RCC 7860 (cell line): ENCODE data around the gene CNTFR.

Experiments used
- DNase-seq: peaks from one replicate; pipeline ENCODE4 v3.0.0-alpha.2; 2015; ENCODE audit warnings: low spot score
- FAIRE-seq: peaks from 2 replicates; lab custom pipeline; 2012; peaks lifted over from hg19 to GRCh38; lab: Jason Lieb, UNC

CNTFR gene

DNA sequence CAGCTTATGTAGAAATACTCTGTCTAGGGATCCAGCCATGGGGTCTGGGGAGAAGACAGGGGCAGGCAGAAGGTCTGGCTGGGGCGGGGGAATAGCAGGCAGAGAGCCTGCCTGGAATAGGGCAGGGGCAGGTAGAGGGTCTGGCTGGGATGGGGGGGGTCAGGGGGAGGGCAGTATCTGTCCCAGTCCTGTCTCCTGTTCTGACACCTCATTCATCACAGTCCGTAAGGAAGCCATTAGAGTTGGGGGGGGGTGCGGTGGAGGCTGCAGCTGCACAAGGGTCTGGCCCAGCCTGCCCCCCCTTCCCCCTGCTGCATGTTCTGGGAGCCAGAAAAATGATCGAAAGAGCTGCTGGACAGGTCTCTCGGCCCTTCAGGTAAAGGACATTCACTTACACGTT is 32.6 kb downstream of the CNTFR start:
- FAIRE-seq: no peak
- no peak for DNase-seq

DNA sequence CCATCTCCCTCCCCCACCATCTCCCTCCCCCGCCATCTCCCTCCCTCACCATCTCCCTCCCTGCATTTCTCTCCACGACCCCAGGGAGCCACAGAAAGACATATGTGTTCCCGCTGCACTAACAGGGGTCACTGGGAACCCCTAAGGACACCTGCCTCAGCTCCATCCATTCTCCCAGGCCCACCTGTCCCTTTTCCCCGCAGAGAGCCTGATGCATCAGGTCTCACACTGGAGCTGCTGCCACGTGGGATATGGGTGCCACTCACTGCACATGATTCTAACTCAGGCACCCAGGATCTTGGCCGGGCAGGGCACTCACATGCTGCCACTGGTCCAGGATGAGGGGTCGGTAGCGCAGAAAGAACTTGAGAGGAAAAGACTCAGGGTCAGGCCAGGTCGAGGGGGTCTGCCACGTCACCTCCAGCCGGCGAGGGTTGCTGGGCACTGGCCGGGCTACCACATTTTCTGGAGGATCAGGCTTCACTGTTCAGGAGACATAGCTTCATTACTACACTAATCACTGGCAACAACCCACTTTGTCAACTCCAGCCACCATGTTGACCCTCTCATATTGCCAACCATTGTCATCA is 33.5 kb downstream of the CNTFR start:
- no peak for FAIRE-seq
- DNase-seq: no peak

DNA sequence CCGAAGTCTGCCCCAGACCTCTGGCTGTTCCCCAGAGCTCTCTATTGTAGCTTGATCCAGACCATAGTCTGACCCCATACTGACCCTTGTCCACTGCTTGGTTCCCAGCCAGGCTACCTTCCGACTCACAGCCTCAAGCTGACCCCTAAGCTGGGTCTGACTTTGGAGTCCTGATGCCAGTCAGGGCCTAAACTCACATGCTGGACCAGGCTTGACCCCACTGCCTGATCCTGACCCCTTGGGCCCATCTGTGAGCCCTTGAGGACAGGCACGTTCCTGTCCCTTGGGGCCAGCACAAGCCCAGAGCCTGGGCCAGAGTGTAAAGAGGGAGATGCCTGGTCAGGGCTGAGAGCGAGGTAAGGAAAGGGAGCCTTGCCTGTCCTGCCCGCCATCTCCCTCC is 34.0 kb downstream of the CNTFR start:
- DNase-seq (no peak), FAIRE-seq (no peak)

DNA sequence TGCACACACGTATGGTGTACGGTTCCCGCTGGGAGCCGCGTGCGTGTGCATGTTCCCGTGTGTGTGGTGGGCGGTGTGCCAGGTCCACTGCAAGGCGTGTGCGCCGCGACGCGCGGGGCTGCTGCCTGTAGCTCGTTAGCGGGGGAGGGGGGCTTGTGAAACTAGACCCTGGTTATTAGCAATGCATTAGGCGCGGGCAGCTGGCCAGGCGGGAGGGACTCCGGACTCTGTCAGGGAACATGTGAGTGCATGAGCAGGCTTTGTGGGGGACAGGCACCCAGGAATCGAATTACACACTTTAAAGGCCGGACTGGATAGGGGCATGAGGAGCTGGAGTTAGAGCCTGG is 34.5 kb downstream of the CNTFR start:
- DNase-seq: no peak

DNA sequence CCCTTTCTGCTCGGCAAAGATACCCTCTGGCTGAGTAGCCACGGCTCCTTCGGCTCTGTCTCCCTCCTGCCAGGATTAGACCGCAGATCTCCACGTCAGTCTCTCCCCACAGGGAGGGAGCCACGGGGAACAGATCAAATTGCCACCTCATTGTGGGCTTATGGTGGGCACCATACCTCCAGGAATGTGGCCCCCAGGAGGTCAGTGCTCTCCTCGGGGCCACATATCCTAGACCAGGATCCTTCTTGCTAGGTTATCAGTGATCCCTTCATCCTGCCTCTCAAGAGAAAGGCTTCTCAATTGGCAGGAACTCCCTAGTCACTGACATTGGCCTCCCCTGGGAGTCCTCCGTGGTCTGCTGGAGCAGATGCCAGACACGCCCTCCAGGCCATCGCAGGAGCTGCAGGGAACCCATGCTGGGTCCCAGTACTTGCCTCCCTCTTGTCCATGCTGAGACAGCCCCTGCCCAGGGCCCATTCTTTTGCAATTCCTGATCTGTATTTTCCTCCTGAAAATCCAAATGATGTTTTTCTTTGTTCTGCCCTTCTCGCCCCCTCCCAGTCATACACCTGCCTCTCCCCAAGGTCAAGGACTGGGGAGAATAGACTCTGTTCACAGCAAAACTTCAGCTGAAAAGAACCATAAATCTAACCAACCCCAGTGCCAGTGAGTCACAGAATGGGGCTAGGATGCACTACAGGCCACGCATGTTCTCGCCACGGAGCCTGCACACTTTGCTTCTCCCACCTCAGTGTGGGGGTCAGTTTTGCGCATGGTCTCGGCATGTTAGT is 35.1 kb downstream of the CNTFR start:
- FAIRE-seq: no peak
- no peak for DNase-seq

More for the DNA sequence above, 34.5 kb downstream of the CNTFR start:
- no peak for FAIRE-seq

DNA sequence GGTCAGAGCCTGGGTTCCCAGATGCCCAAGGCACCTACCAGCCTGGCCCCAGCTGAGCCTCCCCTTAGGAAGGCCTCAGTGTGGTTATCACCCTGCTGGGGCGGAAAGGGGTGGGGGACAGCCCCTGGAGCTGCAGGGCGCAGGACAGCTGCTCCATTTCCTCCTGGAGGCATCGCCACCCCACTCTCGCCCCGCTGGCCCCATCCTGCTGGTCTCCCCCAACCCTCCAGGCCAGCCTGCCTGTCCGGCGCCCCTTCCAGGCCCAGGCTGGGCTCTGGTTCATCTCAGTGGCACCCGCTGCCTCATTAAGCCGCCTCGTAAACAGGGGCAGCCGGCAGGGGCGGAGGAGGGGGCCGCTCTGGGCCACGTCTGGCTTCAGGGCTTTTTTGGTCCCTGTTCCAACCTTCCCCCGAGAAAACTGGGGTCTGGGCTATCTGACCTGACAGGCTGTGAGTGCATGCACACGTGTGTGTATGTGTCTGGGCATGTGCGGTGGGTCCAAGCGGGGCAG is 36.0 kb downstream of the CNTFR start:
- DNase-seq (no peak), FAIRE-seq (no peak)

DNA sequence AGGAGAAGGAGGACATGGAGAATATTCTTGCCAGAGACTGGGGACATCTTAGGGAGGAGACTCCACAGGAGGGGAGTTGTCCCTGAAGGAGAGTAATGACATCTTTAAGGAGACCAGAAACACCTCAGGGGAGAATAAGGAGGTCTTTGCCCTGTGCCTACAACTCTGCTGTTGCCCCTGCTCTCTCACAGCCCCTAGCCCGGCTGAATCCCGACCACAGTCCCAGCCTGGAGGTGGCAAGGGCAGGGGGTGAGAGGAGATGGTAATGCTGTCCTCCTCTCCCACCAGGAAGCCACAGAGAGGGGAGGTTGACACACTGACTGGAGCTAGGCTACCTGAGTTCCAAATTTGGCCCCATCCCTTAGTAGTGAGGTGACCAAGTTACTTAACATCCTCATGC is 36.5 kb downstream of the CNTFR start:
- no peak for FAIRE-seq
- no peak for DNase-seq

DNA sequence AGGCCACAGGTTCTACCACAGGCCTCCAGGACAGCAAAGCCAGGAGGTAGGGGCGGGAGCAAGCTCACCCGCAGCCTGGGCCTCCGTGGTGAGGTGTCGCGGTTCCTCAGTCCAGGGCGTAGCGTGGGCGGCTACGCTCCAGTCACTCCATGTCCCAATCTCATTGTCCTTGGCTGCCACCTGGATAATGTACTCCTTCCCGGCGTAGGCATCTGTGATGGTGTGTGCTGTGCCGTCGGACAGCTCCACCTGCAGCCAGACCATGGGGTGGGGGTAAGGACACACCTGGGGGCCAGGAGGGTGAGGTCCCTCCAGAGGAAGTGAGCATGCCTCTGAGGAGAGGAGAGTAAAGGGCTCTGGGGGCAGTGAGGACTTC is 36.9 kb downstream of the CNTFR start:
- no peak for DNase-seq
- no peak for FAIRE-seq

DNA sequence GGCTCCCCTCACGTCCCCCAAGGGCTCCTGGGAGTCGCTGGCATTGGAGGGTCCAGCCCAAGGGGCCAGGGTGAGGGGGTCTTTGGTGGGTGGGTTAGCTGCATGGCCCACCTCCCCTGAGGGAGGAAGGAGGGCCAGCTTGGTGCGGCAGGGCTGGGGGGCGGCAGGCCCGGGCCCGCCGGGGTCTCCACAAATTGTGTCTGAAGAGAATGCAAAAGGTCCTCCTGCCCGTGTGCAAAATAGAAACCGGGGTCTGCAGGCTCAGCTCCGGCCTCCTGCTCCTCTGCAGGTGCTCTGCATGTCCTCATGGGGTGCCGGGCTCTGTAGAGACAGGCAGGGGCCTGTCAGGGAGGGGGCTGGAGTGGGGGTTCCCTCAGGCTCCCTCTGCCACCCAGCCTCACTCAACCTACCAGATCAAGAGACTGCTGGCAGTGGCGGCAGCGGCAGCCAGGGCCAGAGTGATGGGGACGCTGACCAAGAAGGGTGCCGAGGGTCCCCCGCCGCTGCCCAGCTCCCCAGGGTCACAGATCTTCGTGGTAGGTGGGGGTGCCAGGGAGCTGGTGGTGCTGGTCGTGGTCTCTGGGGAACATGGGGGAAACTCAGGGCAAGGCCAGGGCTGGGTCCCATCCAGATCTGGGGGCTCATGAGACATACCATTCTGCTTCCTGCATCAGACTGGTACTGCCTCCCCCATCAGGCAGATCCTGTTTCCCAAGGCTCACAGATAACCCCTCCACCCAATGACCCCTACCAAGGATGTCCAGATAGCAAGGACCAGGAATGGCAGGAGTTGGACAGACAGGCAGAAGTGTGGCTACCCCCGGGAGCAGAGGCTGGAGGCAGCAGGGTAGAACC is 37.5 kb downstream of the CNTFR start:
- FAIRE-seq (no peak), DNase-seq (no peak)

DNA sequence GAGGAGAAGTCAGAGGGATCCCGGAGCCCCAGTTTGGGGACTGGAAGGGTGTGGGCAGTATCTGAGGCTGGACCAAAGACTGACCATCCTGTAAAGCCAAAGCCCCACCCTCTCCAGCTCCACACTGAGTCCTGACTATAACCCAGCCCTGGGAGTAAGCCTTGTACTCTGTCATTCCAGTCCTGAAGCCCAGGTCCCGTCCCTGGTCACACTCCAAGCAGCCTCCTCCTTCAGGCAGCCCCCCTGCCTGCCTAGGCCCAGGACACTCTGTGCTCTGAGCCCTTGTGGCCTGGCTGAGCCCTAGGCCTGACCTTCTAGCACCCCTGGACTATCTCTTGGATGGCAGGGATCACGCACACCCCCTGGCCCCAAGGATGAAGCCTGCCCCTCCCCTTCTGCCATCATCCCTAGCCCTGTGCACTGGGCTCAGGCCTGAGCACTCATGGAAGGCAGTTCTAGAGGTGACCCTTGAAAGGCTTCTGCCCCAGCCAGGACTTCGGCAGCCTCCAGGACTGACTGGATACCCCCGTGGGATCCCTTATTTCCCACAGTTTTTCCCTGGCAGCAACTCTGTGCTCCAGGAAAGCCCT is 38.7 kb downstream of the CNTFR start:
- DNase-seq (no peak), FAIRE-seq (no peak)

DNA sequence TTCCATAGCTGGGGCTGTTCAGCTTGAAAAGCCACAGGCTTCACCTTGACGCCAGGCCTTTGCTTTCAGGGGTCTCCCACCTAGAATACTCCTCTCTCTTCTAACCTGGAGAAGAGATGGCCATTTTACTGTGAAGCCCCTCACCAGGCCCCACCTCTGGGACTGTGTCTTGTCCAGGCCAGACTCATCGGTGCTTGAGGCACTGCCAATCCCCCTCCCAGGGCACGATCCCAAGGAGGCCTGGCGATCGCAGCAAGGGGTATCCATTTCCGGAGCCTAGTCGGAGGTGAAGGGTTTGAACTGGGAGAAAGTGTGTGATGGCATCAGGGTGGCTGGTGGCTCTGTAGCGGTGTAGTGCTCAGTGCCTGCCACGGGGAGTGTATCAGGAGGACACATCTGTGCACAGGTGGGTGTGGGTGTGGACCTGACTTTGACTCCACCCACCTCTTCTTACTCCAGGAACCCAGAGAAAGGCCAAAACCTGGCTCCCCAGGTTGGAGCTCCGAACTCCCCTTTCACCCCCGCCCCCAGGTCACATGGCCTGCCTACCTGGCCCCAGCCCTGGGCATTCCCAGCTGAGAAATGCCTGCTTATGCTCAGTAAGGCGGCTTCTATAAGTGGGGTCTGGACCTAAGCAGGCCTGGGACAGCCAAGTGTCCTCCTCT is 39.4 kb downstream of the CNTFR start:
- no peak for FAIRE-seq
- DNase-seq: no peak

DNA sequence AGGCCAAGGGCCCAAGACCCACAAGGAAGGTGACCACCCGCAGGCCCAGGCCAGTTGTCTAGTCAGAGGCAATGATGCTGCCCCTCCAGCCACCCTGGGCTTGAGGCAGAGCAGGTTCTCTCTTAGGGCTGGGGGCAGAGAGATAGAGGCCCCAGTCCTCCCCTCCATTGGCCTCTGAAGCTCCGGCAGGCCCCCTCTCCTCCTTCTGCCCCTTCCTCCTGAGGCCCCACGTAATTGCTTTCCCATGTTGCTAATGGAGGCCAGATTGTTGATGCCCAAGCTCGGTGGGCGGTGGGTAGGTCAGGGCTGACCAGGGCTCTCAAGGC is 40.2 kb downstream of the CNTFR start:
- DNase-seq: no peak
- no peak for FAIRE-seq

DNA sequence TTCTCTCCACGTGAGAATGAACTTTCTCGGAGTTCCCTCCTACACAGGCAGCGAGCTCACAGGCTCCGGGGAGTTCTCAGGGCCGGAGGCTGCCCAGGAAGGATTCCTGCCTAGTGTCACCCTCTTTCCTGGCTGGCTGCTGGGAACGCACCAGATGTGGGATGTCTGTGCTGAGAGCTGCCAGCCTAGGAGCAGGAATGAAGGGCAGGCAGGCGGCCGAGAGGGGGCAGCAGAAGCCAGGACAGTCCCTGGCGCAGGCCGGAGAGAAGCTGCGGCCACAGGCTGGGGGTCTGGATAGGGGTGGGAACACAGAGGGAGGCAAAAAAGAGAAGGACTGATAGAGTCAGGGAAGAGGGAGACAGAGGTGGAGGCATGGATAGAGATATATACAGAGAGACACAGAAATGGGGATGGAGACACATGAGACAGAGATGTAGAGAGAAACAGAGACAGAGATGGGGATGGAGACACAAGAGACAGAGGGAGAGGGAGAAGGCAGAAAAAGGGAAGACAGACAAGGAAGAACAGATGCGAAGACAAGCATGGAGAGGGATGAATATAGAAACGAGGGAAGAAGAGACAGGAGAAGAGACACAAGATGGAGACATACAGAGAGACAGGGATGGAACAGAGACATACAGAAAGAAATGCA is 41.4 kb downstream of the CNTFR start:
- DNase-seq (peak; percentile 14), FAIRE-seq (no peak)

DNA sequence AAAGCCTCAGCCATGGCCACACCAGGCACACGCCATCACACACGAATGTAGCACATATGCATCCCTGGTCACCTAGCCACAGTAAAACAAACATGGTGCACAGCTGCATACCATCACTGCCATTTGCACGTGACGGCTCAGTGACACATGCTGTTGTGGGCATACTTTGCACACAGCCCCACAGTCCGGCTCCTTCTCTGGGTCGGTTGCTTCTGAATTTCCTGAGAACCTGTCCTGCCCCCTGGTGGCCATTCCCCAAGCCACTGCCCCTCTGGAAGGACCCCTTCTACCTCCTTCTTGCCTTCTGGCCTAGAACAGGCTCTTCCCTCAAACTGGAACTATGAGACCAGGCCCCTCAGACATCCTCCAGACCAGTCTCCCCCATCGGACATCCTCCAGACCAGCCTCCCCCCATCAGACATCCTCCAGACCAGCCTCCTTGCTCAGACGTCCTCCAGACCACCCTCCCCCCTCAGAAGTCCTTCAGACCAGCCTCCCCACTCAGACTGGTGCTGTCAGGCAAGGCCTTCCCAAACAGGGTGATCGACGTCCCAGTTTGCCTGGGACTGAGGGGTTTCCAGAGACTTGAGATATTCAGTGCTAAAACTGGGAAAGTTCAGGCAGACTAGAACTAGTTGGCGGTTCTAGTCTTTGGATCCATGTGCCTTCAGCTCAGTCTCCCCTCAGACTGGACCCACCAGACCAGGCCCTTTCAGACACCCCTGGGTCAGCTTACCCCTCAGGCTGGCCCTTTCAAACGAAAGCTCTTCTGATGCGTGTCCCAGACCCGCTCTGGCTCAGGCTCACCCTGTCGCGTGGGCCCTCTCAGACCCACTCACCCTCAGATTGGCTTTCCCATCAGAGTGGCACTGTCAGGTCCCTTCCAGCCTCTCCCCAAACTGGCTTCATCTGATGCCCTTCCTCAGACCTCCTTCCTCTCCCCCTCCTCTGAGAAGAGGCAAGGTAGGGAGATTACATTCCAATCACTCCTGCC is 42.4 kb downstream of the CNTFR start:
- DNase-seq (peak; percentile 38), FAIRE-seq (no peak)

DNA sequence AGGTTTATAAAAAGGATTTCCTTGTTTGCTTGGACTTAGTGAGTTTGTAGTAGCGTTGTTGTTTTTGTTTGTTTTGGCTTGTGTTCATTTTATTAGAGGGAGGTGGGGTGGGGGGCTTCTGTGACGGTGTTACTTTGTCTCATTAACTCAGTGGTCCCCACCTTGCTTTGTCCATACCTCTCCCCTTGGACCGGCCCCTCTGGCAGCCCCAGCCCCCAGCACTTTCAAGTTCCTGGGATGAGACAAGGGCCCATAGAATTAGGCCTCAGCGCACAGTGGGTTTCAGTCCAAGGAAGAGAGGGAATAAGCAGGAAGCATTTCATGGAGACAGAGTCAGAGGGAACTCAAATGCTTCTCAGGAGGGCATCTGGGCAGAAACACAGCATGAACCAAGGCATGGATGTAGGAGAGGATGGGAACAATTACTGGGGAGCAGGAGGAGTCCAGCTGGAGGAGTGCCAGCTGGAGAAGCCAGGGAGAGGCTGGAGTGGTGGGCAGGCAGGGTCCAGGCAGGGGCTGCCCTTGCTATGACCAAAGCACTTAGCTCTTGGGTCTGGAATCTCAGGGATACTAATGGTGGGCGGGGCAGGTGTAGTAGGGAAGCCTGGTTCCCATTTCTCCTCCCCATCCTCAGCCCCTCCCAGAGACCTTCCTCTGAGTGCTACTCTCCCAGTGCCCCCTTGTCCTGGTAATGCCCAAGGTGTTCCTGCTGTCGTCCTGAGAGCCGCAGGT is 43.3 kb downstream of the CNTFR start:
- DNase-seq (no peak), FAIRE-seq (no peak)

DNA sequence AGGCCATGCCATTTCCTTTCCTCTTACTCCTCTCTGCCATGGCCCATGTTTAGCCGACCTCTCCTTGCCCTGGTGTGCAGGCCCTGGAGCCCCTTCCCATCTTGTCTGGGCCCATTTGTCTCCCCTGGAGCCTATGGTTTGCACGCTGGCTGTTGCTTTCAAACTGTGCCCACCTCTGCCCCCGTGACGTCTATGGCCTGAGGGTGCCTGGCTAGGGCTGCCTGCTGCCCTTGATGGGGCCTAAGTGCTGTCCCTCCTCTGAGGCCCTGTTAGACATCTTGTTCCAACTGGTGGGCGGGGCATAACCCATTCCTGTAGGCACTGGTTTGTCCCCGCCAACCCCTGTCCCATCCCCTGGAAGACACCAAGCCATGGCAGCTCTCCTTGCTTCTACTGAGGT is 44.0 kb downstream of the CNTFR start:
- DNase-seq (no peak), FAIRE-seq (no peak)

DNA sequence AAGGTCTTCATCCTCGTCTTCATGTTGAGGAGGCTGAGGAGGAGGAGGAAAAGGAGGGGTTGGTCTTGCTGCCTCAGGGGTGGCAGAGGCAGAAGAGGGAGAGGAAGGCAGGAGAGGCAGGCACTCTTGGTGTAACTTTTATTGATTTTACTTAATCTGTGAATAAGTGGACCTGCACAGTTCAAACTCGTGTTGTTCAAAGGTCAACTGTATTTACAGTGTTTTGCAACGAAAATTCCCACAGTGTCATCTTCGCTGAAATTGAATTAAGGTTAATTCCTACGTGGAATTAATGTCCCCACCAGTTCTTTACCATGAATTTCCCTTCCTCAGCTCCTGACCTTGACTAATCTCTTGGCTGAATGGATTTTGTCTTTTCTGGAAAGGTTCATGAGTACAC is 45.5 kb downstream of the CNTFR start:
- FAIRE-seq (no peak), DNase-seq (no peak)

DNA sequence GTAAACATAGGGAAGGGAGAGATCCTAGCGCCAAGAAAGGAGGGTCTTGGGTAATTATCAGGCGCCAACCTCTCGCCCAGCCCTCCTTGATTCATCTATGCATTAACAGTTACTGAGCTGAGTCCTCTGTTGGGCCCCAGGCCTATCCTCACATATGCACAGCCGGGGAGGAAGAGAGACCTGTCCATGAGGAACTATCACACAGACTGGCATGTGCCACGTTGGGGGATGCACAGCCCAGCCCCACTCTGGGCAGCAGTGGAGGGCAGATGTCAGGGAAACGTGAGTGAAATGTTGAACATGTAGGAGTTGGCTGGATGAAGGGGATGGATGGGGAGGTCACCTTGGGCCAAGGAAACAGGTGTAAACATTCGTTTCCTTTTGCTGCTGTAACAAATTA is 48.0 kb downstream of the CNTFR start:
- no peak for FAIRE-seq
- DNase-seq: no peak

DNA sequence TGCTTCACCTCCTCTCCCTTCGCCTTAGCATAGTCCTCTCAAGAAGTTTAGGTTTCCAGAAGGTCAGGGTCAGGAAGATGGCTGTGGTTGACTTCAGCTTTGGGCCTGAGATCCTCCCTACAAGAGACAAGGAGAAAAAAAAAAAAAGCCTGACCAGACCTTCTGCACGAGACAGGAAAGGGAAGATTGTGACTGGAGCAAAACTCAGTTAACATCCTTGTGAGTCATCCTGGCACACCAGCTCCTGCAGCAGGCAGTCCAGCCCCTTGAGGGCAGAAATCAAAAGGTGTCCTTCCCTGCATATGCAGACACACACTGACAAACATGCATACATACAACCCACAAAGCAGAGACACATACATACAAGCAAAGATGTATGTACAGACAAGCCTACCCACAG is 48.7 kb downstream of the CNTFR start:
- DNase-seq: peak; percentile 10
- FAIRE-seq: no peak
